Panc1 (cell line): Measurements from ENCODE around the gene LHFPL2.

ENCODE experiments used
- CTCF ChIP-seq: fragments of 450-650 bp; IDR thresholded peaks from 2 replicates; pipeline ENCODE4 v1.5.1; 2017; ENCODE audit warnings: mild to moderate bottlenecking
- REST ChIP-seq, 2 experiments: IDR thresholded peaks; 2 replicates each; pipeline ENCODE4 v1.6.1; 2011 to 2012; ENCODE audit warnings: low read depth in 2 of 2, control low read depth in 1 of 2, low read length in 1 of 2, mild to moderate bottlenecking in 1 of 2, moderate library complexity in 1 of 2; ENCODE audit not compliant: insufficient read depth in 1 of 2

- TF ChIP-seq REST (IDR thresholded peaks at IDR 0.05; ENCODE audit: insufficient read depth in 1 of 2, low read depth in 2 of 2, low read length in 1 of 2), result no peak
- TF ChIP-seq CTCF, result no peak
These were observed 55.1 kb downstream of the LHFPL2 start for GRCh38 chr5:78593465-78593864.
